Astrocyte (in vitro differentiated cells and primary cell): Measurements from ENCODE around the gene ASB18. TPM values are rescaled to one million over a fixed set of nuclear protein-coding genes. Genes with fewer than 3 reads are reported as not detected.

Experiments
- DNase-seq: peaks from one replicate; pipeline ENCODE4 v3.0.0-alpha.2; 2010; ENCODE audit warnings: low read depth
- FAIRE-seq: peaks from 2 replicates; lab custom pipeline; 2011; peaks lifted over from hg19 to GRCh38; lab: Jason Lieb, UNC
- H2AFZ ChIP-seq: 2 replicates; pipeline ENCODE4 v1.6.0; 2012; ENCODE audit warnings: low read depth, low read length, inconsistent platforms
- H3K27ac ChIP-seq: 2 replicates; pipeline ENCODE4 v1.5.1; 2011; ENCODE audit warnings: low read depth, low read length, inconsistent platforms
- H3K27me3 ChIP-seq: 2 replicates; pipeline ENCODE4 v1.6.0; 2011; ENCODE audit warnings: low read length, inconsistent platforms; ENCODE audit not compliant: insufficient read depth
- H3K36me3 ChIP-seq: 2 replicates; pipeline ENCODE4 v1.5.1; 2011; ENCODE audit warnings: low read length, inconsistent platforms; ENCODE audit not compliant: insufficient read depth
- H3K4me1 ChIP-seq: 2 replicates; pipeline ENCODE4 v1.5.1; 2011; ENCODE audit warnings: low read length, inconsistent platforms; ENCODE audit not compliant: insufficient read depth
- H3K4me2 ChIP-seq: 2 replicates; pipeline ENCODE4 v1.6.0; 2012; ENCODE audit warnings: low read length, inconsistent platforms
- H3K4me3 ChIP-seq: 2 replicates; pipeline ENCODE4 v1.5.1; 2011; ENCODE audit warnings: low read depth, mild to moderate bottlenecking, low read length, inconsistent platforms; ENCODE audit not compliant: insufficient read depth
- H3K79me2 ChIP-seq: 2 replicates; pipeline ENCODE4 v1.6.0; 2012; ENCODE audit warnings: mild to moderate bottlenecking, low read length, inconsistent platforms; ENCODE audit not compliant: insufficient read depth
- H3K9ac ChIP-seq: 2 replicates; pipeline ENCODE4 v1.6.0; 2012; ENCODE audit warnings: mild to moderate bottlenecking, low read length, inconsistent platforms
- H3K9me3 ChIP-seq: 2 replicates; pipeline ENCODE4 v1.5.1; 2012; ENCODE audit warnings: low read depth, mild to moderate bottlenecking, low read length, inconsistent platforms; ENCODE audit not compliant: insufficient read depth
- H4K20me1 ChIP-seq: 2 replicates; pipeline ENCODE4 v1.6.0; 2012; ENCODE audit warnings: low read length, inconsistent platforms; ENCODE audit not compliant: insufficient read depth
- H3K27ac Mint-ChIP-seq: one replicate; pipeline ENCODE4 v1.8.0; 2021; ENCODE audit warnings: mild to moderate bottlenecking, mixed read lengths; ENCODE audit not compliant: unreplicated experiment
- H3K27me3 Mint-ChIP-seq: one replicate; pipeline ENCODE4 v1.8.0; 2021; ENCODE audit warnings: low read depth, mixed read lengths; ENCODE audit not compliant: unreplicated experiment
- H3K36me3 Mint-ChIP-seq: one replicate; pipeline ENCODE4 v1.8.0; 2021; ENCODE audit warnings: low read depth, mixed read lengths; ENCODE audit not compliant: unreplicated experiment
- H3K4me1 Mint-ChIP-seq: one replicate; pipeline ENCODE4 v1.8.0; 2021; ENCODE audit warnings: low read depth, mixed read lengths; ENCODE audit not compliant: unreplicated experiment
- H3K4me3 Mint-ChIP-seq: one replicate; pipeline ENCODE4 v1.8.0; 2021; ENCODE audit warnings: mild to moderate bottlenecking, moderate library complexity, mixed read lengths; ENCODE audit not compliant: unreplicated experiment
- H3K9me3 Mint-ChIP-seq: one replicate; pipeline ENCODE4 v1.8.0; 2021; ENCODE audit warnings: mild to moderate bottlenecking, mixed read lengths; ENCODE audit not compliant: unreplicated experiment
- EZH2 ChIP-seq: IDR thresholded peaks from 2 replicates; pipeline ENCODE4 v1.6.1; 2012; ENCODE audit warnings: mild to moderate bottlenecking, low read length, inconsistent platforms; ENCODE audit not compliant: insufficient read depth
- total RNA-seq: library from RNA; stranded (reverse); gene quantifications from 2 replicates; pipeline ENCODE4 v1.2.1, GENCODE V29; 2021
- TF ChIP-seq, protein P1 (sequence below): IDR thresholded peaks from 2 replicates; pipeline ENCODE4 v1.5.1; 2011; ENCODE audit warnings: low read depth, mild to moderate bottlenecking, inconsistent platforms, low read length, moderate library complexity; ENCODE audit not compliant: insufficient read depth

ASB18 gene
- total RNA-seq, 1 donor from 2014 or later = not detected

DNA sequence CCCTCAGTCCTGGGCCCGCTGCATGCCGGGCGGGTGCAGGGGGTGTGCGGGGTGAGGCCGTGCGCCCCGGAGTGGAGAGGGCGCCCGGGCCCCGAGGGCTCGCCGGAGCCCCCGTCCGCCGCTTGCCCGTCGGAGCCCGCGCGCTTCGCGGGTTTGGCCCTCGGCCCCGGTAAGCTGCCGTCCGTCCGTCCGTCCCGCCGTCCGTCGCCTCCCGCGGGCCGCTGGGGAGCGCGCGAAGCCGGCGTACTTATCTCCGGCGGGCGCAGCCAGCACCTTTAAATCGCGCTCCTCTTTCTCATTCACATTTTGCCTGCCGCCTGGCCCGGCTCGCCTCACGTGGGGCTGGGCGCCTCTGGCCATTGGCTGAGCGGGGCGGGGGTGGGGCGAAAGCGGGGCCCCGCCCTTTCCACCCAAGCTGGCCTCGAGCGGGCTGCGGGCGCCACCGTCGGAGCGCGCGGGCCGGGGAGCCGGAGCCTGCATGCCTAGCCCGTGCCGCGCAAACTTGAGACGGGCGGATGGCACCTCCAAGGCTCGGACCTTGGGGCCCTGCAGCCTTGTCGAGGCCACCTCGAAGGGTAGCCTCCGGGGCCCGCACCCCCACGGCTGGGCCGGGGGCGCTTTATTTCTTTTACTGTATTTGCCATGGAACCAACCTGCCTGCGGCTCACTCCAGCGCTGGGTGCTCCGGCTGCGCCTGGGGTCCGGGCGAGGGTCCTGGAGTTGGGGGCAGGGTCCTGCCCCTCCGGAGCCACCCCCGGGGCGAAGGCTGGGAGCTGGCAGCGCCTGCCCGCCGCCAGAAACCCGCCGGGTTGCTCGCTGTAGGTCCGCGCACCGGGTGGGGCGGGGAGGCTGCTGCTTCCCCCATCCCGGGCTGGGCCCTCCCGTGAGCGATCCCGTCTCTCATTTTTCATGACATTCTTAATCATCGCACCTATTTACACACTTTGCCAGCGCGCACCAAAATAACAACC lies 95.8 kb downstream of the ASB18 start, which contains the start of gene GBX2:
Gene GBX2 (minus strand): TSS at position 277 of the 971 bp plus-strand sequence. CDS start 415 bp downstream, outside the sequence.
- H3K9me3 Mint-ChIP-seq = peaks cover 30% of the 10 kb centered on the region
- Histone ChIP-seq H2AFZ (peak within 1 kb of the TSS; percentile 84), H3K4me1 (peaks cover 20% of the 10 kb centered on the region), H3K27ac (peak within 1 kb of the TSS; percentile 38), H4K20me1 (no peaks in the 10 kb centered on the region), H3K79me2 (peaks cover 5% of the 10 kb centered on the region), H3K9me3 (no peaks in the 10 kb centered on the region), H3K4me2 (peak within 1 kb of the TSS; percentile 90), H3K9ac (peak within 1 kb of the TSS; percentile 75), H3K36me3 (no peaks in the 10 kb centered on the region), H3K27me3 (peaks cover 71% of the 10 kb centered on the region), H3K4me3 (peak within 1 kb of the TSS; percentile 65)
- TF ChIP-seq, protein P1, sequence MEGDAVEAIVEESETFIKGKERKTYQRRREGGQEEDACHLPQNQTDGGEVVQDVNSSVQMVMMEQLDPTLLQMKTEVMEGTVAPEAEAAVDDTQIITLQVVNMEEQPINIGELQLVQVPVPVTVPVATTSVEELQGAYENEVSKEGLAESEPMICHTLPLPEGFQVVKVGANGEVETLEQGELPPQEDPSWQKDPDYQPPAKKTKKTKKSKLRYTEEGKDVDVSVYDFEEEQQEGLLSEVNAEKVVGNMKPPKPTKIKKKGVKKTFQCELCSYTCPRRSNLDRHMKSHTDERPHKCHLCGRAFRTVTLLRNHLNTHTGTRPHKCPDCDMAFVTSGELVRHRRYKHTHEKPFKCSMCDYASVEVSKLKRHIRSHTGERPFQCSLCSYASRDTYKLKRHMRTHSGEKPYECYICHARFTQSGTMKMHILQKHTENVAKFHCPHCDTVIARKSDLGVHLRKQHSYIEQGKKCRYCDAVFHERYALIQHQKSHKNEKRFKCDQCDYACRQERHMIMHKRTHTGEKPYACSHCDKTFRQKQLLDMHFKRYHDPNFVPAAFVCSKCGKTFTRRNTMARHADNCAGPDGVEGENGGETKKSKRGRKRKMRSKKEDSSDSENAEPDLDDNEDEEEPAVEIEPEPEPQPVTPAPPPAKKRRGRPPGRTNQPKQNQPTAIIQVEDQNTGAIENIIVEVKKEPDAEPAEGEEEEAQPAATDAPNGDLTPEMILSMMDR = no peak
- TF ChIP-seq EZH2 = peak; percentile 68
- H3K36me3 Mint-ChIP-seq = peaks cover 3% of the 10 kb centered on the region
- FAIRE-seq = no peak
- peak within 1 kb of the TSS; percentile 5 for H3K27ac Mint-ChIP-seq
- peak; percentile 42 for DNase-seq
- H3K4me1 Mint-ChIP-seq = peaks cover 5% of the 10 kb centered on the region
- H3K4me3 Mint-ChIP-seq = no peak within 1 kb of the TSS
- peaks cover 53% of the 10 kb centered on the region for H3K27me3 Mint-ChIP-seq

DNA sequence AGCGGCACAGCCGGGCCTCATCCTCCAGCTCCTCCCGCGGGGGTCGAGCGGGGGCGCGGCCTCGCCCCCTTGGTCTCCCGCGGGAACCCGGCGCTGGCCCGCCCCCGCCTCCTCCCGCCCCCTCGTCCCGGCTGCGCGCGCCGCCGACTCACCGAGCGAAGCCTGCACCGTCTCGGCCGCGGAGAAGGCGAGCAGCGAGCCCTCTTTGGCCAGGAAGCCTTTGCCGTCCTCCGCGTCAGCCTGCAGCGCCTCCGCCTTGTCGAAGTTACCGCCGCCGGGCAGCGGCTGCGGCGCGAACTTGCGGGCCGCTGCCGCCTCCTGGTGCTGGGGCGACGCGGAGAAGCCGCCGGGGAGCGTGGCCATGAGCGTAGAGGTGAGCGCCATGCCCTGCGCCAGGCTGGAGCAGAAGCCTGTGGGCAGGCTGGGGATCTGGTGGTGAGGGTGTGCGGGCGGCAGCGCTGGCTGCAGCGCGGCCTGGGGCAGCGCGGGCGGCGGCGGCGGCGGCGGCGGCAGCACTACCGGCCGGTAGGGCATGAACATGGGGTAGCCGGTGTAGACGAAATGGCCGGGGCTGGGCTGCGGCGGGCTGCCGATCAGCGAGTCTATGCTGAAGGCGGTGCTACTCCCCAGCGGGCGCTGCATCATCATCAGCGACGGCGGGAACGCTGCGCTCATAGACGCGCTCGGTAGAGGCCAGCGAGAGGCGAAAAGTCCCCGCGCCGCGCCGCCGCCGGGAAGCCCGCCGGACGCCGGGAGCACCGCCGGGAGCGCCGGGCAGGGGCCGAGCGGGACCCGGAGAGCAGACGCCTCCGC lies 96.7 kb downstream of the ASB18 start:
- H3K4me1 ChIP-seq = peaks cover 25% of the 10 kb centered on the region
- peak overlapping the region; percentile 65 for H3K4me3 ChIP-seq
- peaks cover 64% of the 10 kb centered on the region for H3K27me3 ChIP-seq
- Mint-ChIP-seq H3K36me3 (peaks cover 3% of the 10 kb centered on the region), H3K9me3 (peaks cover 30% of the 10 kb centered on the region), H3K4me1 (peaks cover 5% of the 10 kb centered on the region), H3K4me3 (no peak overlapping the region), H3K27ac (no peak overlapping the region), H3K27me3 (peaks cover 58% of the 10 kb centered on the region)
- H3K27ac ChIP-seq = peak overlapping the region; percentile 38
- H3K36me3 ChIP-seq = no peaks in the 10 kb centered on the region
- TF ChIP-seq, protein P1 = no peak
- peak; percentile 43 for TF ChIP-seq EZH2
- H4K20me1 ChIP-seq = peaks cover 2% of the 10 kb centered on the region
- H3K9me3 ChIP-seq = no peaks in the 10 kb centered on the region
- DNase-seq = peak; percentile 44
- peak overlapping the region; percentile 84 for H2AFZ ChIP-seq
- H3K4me2 ChIP-seq = peak overlapping the region; percentile 90
- FAIRE-seq = no peak
- H3K9ac ChIP-seq = peak overlapping the region; percentile 75
- H3K79me2 ChIP-seq = peaks cover 5% of the 10 kb centered on the region
